ENCODE data around the gene VAV3. TPM values are rescaled to one million over a fixed set of nuclear protein-coding genes. Genes with fewer than 3 reads are reported as not detected.

The VAV3 gene
- total and polyA plus RNA-seq, 10 donors: 10.5 to 63.0 (median 38.8) TPM

DNA sequence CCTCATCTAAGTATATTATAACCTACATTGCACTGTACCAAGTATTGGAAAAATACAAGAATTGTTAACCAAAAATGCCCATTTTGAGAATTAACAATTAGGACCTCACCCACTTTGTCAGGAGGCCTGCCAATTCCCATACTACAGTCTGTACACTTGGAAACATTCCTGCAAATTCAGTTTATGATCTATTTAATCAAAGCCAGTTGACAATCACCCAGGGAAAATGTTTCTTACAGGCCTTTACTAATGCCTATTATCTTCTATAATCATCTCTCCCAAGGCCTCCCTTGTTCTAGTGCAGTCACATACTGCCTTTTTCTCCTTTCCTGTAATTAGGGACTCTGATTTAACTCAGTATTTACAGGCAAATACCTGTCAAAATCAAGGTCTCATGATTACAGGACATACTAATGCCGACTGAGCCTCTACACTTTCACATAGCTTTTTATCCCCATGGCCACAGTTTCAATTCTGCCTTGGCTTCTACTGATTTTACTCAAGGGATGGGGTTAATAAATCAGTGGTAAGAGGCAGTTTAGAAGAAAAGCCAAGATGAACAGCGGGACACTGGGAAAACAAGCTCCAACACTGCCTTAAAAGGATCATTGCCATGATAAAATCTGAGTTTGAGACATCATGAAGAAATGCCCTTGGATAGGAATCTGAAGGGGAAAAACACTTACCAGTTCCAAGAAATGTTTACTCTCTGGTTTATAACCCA is 338.7 kb downstream of the VAV3 start:
- intact Hi-C loops (cut with DNase I; ENCODE audit: low total_unique reads): no loop called here
- H3K27ac ChIP-seq: peak overlapping the region in 1 of 8 donors; percentile 27
- WGBS, 5 donors: 59 to 82% (median 72%) methylated on average over 2 of the region's 2 CpGs

DNA sequence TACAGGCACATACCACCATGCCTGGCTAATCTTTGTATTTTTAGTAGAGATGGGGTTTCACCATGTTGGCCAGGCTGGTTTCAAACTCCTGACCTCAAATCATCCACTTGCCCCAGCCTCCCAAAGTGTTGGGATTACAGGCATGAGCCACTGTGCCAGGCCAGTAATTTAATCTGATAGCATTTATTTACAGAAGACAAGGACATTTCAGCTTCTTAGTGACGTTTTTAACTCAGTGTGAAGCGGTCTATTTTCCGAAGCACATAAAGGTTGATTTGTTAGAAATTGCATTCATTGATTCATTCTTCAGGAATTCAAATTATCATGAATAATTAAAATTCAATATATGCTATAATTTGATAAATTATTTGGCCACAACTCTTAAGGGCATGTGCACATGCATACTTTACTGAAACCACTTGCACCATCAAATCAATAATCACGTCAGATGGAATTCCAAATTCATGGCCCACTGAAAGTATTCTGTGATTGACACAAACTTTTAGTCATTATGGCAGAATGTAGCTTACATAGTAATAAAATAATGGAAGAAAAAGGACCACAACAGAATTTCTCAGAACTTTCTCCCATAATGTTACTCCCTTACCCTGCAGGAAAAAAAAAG is 339.5 kb downstream of the VAV3 start:
- intact Hi-C loops (cut with DNase I; ENCODE audit: low total_unique reads): no loop called here
- TF ChIP-seq POLR2AphosphoS5 (IDR thresholded peaks at IDR 0.05): no peak
- TF ChIP-seq POLR2A (IDR thresholded peaks at IDR 0.05): no peak
- TF ChIP-seq, protein P1, sequence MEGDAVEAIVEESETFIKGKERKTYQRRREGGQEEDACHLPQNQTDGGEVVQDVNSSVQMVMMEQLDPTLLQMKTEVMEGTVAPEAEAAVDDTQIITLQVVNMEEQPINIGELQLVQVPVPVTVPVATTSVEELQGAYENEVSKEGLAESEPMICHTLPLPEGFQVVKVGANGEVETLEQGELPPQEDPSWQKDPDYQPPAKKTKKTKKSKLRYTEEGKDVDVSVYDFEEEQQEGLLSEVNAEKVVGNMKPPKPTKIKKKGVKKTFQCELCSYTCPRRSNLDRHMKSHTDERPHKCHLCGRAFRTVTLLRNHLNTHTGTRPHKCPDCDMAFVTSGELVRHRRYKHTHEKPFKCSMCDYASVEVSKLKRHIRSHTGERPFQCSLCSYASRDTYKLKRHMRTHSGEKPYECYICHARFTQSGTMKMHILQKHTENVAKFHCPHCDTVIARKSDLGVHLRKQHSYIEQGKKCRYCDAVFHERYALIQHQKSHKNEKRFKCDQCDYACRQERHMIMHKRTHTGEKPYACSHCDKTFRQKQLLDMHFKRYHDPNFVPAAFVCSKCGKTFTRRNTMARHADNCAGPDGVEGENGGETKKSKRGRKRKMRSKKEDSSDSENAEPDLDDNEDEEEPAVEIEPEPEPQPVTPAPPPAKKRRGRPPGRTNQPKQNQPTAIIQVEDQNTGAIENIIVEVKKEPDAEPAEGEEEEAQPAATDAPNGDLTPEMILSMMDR (IDR thresholded peaks at IDR 0.05 in 8 of 11, conservative IDR thresholded peaks at IDR 0.05 in 3 of 11): no peak
- Histone ChIP-seq H3K4me3 (no peak overlapping the region), H3K27ac (no peak overlapping the region), H3K9me3 (no peaks in the 10 kb centered on the region), H3K36me3 (peaks cover 0 to 28% (median 0%) of the 10 kb centered on the region in 6 donors), H3K27me3 (replicated peaks in 1 of 7) (no peaks in the 10 kb centered on the region), H3K4me1 (peaks cover 0 to 9% (median 0%) of the 10 kb centered on the region in 6 donors)
- DNase-seq: no peak
- WGBS, 5 donors: 95 to 96% (median 95%) methylated on average over 4 of the region's 4 CpGs

More for the DNA sequence above, 338.7 kb downstream of the VAV3 start:
- DNase-seq: no peak
- Histone ChIP-seq H3K4me1 (peaks cover 0 to 9% (median 0%) of the 10 kb centered on the region in 6 donors), H3K36me3 (peaks cover 0 to 25% (median 0%) of the 10 kb centered on the region in 6 donors), H3K27me3 (replicated peaks in 1 of 7) (no peaks in the 10 kb centered on the region), H3K4me3 (no peak overlapping the region), H3K9me3 (no peaks in the 10 kb centered on the region)
- TF ChIP-seq POLR2AphosphoS5 (IDR thresholded peaks at IDR 0.05) (no peak), POLR2A (IDR thresholded peaks at IDR 0.05) (no peak)
- TF ChIP-seq, protein P1 (IDR thresholded peaks at IDR 0.05 in 8 of 11, conservative IDR thresholded peaks at IDR 0.05 in 3 of 11): no peak

DNA sequence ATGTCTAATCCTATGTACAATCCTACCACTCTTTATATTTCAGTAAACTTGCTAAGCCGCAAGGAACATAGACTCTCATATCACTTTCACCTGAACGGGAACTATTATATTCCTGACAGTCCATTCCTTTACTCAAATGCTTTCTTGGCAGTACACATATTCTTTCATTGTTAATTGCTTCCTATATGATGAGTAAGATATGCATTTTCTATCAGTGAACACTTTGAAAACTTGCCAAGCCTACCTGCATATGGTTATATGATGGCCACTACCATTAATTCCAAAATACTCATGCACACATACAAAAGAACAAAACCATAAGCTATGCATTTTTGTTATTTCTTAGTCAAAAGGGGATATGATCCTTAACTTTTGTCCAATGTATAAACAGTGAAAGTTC is 341.5 kb downstream of the VAV3 start:
- no peaks in the 10 kb centered on the region for H3K9me3 ChIP-seq
- peaks cover 0 to 9% (median 0%) of the 10 kb centered on the region in 6 donors for H3K4me1 ChIP-seq
- no peaks in the 10 kb centered on the region for H3K27me3 ChIP-seq (replicated peaks in 1 of 7)
- H3K36me3 ChIP-seq: peaks cover 0 to 40% (median 0%) of the 10 kb centered on the region in 6 donors
- intact Hi-C loops (cut with DNase I; ENCODE audit: low total_unique reads): no loop called here
- no peak for TF ChIP-seq POLR2A (IDR thresholded peaks at IDR 0.05)
- TF ChIP-seq POLR2AphosphoS5 (IDR thresholded peaks at IDR 0.05): no peak
- TF ChIP-seq, protein P1 (IDR thresholded peaks at IDR 0.05 in 8 of 11, conservative IDR thresholded peaks at IDR 0.05 in 3 of 11): no peak
- H3K4me3 ChIP-seq: no peak overlapping the region
- H3K27ac ChIP-seq: no peak overlapping the region
- WGBS, 5 donors: 95 to 100% (median 98%) methylated on average over 2 of the region's 2 CpGs
- DNase-seq: no peak

DNA sequence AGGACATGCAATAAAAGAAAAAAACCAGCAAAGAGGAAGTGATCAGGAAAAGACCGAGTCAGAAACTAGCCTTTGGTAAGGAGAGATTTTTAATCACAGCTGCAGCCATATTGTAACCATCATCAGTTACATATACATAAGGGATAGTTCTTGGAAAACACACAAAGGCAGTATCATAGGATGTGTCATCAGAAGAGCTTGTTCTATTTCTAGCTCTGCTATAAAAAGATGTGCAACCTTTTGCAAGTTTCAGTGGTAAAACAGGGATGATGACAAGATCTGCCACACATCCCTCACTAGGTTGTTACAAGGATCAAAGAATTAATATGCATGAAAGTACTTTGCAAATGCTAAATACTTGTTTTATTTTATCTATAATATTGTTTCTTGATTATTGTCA is 342.0 kb downstream of the VAV3 start:
- H3K27me3 ChIP-seq (replicated peaks in 1 of 7): no peaks in the 10 kb centered on the region
- WGBS, 5 donors: 46 to 71% (median 56%) methylated on average over 1 of the region's 1 CpG
- no peak for DNase-seq
- H3K36me3 ChIP-seq: peaks cover 0 to 45% (median 0%) of the 10 kb centered on the region in 6 donors
- H3K4me3 ChIP-seq: no peak overlapping the region
- peaks cover 0 to 9% (median 0%) of the 10 kb centered on the region in 6 donors for H3K4me1 ChIP-seq
- intact Hi-C loops (cut with DNase I; ENCODE audit: low total_unique reads): no loop called here
- H3K9me3 ChIP-seq: no peaks in the 10 kb centered on the region
- no peak overlapping the region for H3K27ac ChIP-seq
- TF ChIP-seq POLR2A (IDR thresholded peaks at IDR 0.05) (no peak), POLR2AphosphoS5 (IDR thresholded peaks at IDR 0.05) (no peak)
- TF ChIP-seq, protein P1 (IDR thresholded peaks at IDR 0.05 in 8 of 11, conservative IDR thresholded peaks at IDR 0.05 in 3 of 11): no peak

Data from spleen (tissue), 11 donors.